Stomach smooth muscle (tissue), 2 donors: ENCODE measurements around the gene ADAMTS13.
A peak's percentile ranks its signal among the peaks of the same experiment; 100 is the strongest.
"Not testable (repeated sequence)": the region's sequence is repeated elsewhere in the genome, so short reads cannot be mapped to it uniquely, and the experiment has no call there.

Experiments used
- H3K27ac ChIP-seq: one replicate; pipeline ENCODE4 v1.7.0; 2013; ENCODE audit warnings: mild to moderate bottlenecking, low read length, inconsistent platforms
- H3K27me3 ChIP-seq, 2 donors: one replicate each; pipeline ENCODE4 v1.7.0; 2013; ENCODE audit warnings: low read length in 2 of 2; ENCODE audit not compliant: insufficient read depth in 2 of 2, control insufficient read depth in 1 of 2
- H3K36me3 ChIP-seq, 2 donors: one replicate each; pipeline ENCODE4 v1.7.0; 2013; ENCODE audit warnings: low read length in 2 of 2; ENCODE audit not compliant: control insufficient read depth in 2 of 2, insufficient read depth in 2 of 2
- H3K4me1 ChIP-seq: one replicate; pipeline ENCODE4 v1.7.0; 2013; ENCODE audit warnings: low read length; ENCODE audit not compliant: control insufficient read depth, insufficient read depth
- H3K4me3 ChIP-seq, 2 donors: one replicate each; pipeline ENCODE4 v1.7.0; 2013; ENCODE audit warnings: low read length in 2 of 2
- H3K9ac ChIP-seq, 2 donors: one replicate each; pipeline ENCODE4 v1.7.0; 2013; ENCODE audit warnings: low read length in 2 of 2, mild to moderate bottlenecking in 1 of 2
- H3K9me3 ChIP-seq, 2 donors: one replicate each; pipeline ENCODE4 v1.7.0; 2013; ENCODE audit warnings: low read length in 2 of 2; ENCODE audit not compliant: control insufficient read depth in 2 of 2
- donor health status: healthy.
- donor health status: Pancreatic carcinoma.

Gene ADAMTS13

DNA sequence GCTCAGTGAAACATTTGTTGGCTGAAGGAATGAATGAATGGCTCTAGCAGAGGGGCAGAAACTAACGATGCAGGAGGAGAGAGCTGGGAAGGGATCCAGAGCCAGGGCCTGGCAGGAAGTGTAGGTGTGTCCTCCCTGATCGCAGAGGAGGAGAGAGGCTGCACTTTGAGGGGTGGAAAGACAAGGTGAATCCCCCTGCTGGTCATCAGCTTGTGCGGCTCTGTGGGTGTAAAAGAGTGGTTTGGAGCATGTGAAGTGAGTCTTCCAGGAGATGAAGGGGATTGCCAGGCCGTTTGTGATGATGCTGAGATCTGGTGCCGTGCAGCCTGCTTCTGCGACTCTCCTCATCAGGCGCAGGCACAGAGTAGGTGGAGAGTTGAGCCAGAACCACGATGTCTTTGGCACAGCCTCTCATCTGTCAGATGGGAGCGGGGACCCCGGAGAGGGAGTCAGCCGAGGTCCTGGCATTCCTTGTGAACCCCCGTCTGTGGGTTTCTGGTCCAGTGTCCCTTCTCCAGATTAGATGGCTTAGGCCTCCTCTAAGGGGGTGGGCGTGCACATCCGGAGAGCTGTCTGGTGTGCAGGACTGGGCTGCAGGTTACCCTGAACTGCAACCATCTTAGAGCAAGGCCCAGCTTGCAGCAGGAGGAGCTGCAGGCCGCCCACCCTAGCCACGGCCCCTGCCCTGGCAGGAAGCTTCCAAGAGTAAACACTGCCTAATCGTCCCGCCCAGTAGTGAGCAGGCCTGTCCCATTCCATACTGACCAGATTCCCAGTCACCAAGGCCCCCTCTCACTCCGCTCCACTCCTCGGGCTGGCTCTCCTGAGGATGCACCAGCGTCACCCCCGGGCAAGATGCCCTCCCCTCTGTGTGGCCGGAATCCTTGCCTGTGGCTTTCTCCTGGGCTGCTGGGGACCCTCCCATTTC lies at the start of gene ADAMTS13:
Gene ADAMTS13, plus strand, starts transcription at position 753 of the 928 bp plus-strand sequence. Its CDS starts 77 bp downstream, at position 830.
- Histone ChIP-seq H3K36me3 (no peaks in the 10 kb centered on the region), H3K27ac (no peak within 1 kb of the TSS), H3K4me3 (no peak within 1 kb of the TSS), H3K9ac (no peak within 1 kb of the TSS), H3K27me3 (peaks cover 5 to 15% of the 10 kb centered on the region in 2 donors), H3K9me3 (no peaks in the 10 kb centered on the region), H3K4me1 (peaks cover 11% of the 10 kb centered on the region)

DNA sequence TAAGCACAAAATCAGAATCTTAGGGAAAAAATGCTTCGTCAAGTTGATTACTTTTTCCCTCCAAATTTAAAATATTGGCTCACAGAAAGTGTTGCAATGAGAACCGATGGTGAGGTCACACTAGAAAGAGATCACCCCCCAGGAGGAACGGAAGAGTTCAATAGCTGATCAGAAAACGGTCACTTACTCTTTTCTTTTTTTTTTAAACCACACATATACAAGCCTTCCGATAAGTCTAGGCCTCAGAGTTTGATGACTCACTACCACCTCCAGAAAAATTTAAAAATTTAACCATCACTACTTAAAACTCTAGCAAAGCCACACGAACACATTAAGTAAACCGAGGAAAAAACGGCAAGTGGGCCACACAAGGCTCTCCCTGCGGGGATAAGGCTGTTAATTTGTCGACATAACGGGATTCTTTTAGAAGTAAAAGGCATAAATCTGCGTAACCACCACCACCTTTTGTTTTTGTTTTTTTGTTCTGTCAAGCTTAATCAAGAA lies 47.5 kb upstream of the ADAMTS13 start:
- peak overlapping the region; percentile 86 to 89 for H3K9ac ChIP-seq
- H3K27ac ChIP-seq: peak overlapping the region; percentile 62
- H3K9me3 ChIP-seq: peaks cover 0 to 4% of the 10 kb centered on the region in 2 donors
- H3K4me3 ChIP-seq: peak overlapping the region; percentile 82 to 84
- peaks cover 49% of the 10 kb centered on the region for H3K4me1 ChIP-seq
- H3K27me3 ChIP-seq: no peaks in the 10 kb centered on the region
- peaks cover 11 to 14% of the 10 kb centered on the region in 2 donors for H3K36me3 ChIP-seq

DNA sequence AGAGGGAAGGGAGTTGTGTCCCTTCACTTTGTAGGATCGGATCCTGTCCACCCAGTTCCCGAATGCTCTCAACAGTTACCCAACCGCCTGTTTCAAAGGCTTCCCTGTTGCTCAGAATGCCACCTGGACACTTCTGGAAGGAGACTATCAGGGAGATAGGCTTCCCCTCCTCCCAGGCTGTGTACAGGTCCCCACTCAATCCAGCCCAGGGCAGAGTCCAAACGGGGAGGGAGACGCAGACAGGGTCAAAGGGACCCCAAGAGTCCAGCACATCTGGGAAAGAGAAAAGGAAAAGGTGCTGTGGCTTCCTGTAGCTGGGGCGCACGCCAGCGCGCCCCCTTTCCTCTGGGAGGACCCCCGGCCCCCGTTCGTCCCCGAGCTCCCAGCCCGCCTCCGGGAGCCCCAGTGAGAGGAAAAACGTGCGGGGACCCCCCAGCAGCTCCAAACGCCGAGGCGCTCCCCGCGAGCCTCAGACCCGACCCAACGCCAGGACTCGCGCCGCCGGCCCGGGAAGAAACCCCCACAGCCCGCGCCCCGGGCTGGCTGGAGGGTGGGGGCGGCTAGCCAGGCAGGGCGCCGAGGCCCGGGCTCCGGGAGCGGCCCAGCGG lies 46.9 kb upstream of the ADAMTS13 start:
- Histone ChIP-seq H3K27me3 (no peaks in the 10 kb centered on the region), H3K9ac (peak overlapping the region; percentile 86 to 89), H3K4me3 (peak overlapping the region; percentile 82 to 84), H3K27ac (peak overlapping the region; percentile 62), H3K9me3 (peaks cover 0 to 4% of the 10 kb centered on the region in 2 donors), H3K4me1 (peaks cover 44% of the 10 kb centered on the region), H3K36me3 (peaks cover 8 to 10% of the 10 kb centered on the region in 2 donors)

GRCh38 chr9:133375724-133376654 lies 46.2 kb upstream of the ADAMTS13 start, which contains the start of the genes STKLD1 and SURF4:
STKLD1 (plus strand) TSS chr9:133376366; CDS start chr9:133376474, 108 bp downstream.
SURF4 (minus strand) TSS chr9:133376060; CDS start chr9:133375969, 91 bp downstream.
- Histone ChIP-seq H3K27me3 (no peaks in the 10 kb centered on the region), H3K9me3 (peaks cover 0 to 4% of the 10 kb centered on the region in 2 donors), H3K9ac (peak within 1 kb of the TSS; percentile 86 to 89), H3K27ac (peak within 1 kb of the TSS; percentile 62), H3K36me3 (peaks cover 5 to 7% of the 10 kb centered on the region in 2 donors), H3K4me3 (peak within 1 kb of the TSS; percentile 82 to 84), H3K4me1 (peaks cover 38% of the 10 kb centered on the region)

GRCh38 chr9:133377280-133377679 lies 44.9 kb upstream of the ADAMTS13 start:
- not testable (repeated sequence) for H3K36me3 ChIP-seq, H3K4me3 ChIP-seq, H3K27ac ChIP-seq, H3K9ac ChIP-seq, H3K27me3 ChIP-seq, H3K9me3 ChIP-seq
- H3K4me1 ChIP-seq: peaks cover 25% of the 10 kb centered on the region

GRCh38 chr9:133377721-133378216 lies 44.4 kb upstream of the ADAMTS13 start:
- H3K4me1 ChIP-seq: peaks cover 21% of the 10 kb centered on the region
- no peak overlapping the region for H3K27ac ChIP-seq
- H3K9ac ChIP-seq: no peak overlapping the region

DNA sequence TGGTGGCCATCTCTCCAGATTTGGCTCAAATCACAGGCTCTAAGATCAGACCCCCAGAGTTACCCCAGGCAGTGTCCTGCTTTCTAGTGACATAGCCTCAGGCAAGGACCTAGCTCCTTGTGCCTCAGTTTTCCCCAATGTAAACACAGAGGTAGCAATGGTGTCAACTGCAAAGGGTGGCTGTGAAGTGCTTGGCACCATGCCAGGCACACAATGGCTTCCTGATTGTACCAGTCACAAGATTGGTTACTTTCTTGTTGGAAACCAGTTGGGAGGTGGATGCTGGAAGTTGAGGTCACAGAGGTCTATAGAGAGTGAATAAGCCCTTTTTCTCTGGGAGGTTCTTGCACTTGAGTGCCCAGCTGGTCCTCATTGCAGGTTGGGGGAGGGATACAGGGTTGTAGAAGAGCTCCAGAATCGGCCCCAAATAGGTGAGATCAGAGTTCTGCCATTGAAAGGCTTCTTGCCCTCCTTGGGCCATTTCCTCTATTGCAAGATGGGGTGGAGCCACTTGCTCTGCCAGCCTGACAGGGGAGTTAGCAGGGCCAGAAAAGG lies 43.7 kb upstream of the ADAMTS13 start:
- H3K27ac ChIP-seq: no peak overlapping the region

More at GRCh38 chr9:133377721-133378216, 44.4 kb upstream of the ADAMTS13 start:
- H3K27me3 ChIP-seq: no peaks in the 10 kb centered on the region
- no peak overlapping the region for H3K4me3 ChIP-seq
- H3K9me3 ChIP-seq: peaks cover 0 to 4% of the 10 kb centered on the region in 2 donors
- peaks cover under 1 to 3% of the 10 kb centered on the region in 2 donors for H3K36me3 ChIP-seq

GRCh38 chr9:133379153-133380086 lies 42.7 kb upstream of the ADAMTS13 start:
- no peak overlapping the region for H3K27ac ChIP-seq
- peaks cover 0 to 4% of the 10 kb centered on the region in 2 donors for H3K9me3 ChIP-seq
- no peaks in the 10 kb centered on the region for H3K36me3 ChIP-seq
- H3K27me3 ChIP-seq: no peaks in the 10 kb centered on the region
- H3K4me1 ChIP-seq: peaks cover 10% of the 10 kb centered on the region
- no peak overlapping the region for H3K9ac ChIP-seq
- H3K4me3 ChIP-seq: no peak overlapping the region

More for the DNA sequence above, 43.7 kb upstream of the ADAMTS13 start:
- Histone ChIP-seq H3K4me1 (peaks cover 15% of the 10 kb centered on the region), H3K27me3 (no peaks in the 10 kb centered on the region), H3K9me3 (peaks cover 0 to 4% of the 10 kb centered on the region in 2 donors), H3K4me3 (no peak overlapping the region), H3K36me3 (no peaks in the 10 kb centered on the region), H3K9ac (no peak overlapping the region)

- H3K36me3 ChIP-seq: no peaks in the 10 kb centered on the region
- no peak overlapping the region for H3K27ac ChIP-seq
- H3K9me3 ChIP-seq: peaks cover 0 to 4% of the 10 kb centered on the region in 2 donors
Observed at GRCh38 chr9:133380734-133381133, 41.4 kb upstream of the ADAMTS13 start.

More at GRCh38 chr9:133380734-133381133, 41.4 kb upstream of the ADAMTS13 start:
- H3K4me3 ChIP-seq: no peak overlapping the region
- no peaks in the 10 kb centered on the region for H3K27me3 ChIP-seq
- peaks cover 6% of the 10 kb centered on the region for H3K4me1 ChIP-seq
- no peak overlapping the region for H3K9ac ChIP-seq
